Adrenal gland (tissue), 5 donors: ENCODE results near the gene DLG2.

ENCODE experiments used
- CTCF ChIP-seq, 6 experiments: fragments of 450-650 bp in 4 of 6; fragments of 200-600 bp in 2 of 6; sonication (generic) in 1 of 6; IDR thresholded peaks; 1 replicate in 5 of 6; 2 replicates in 1 of 6; pipeline versions ENCODE4 v1.5.1 to v1.8.0; 2016 to 2021; ENCODE audit warnings: antibody characterized with exemption in 6 of 6, mild to moderate bottlenecking in 2 of 6, moderate library complexity in 1 of 6
- POLR2A ChIP-seq, 2 donors: fragments of 450-650 bp; IDR thresholded peaks; one replicate each; pipeline ENCODE4 v1.6.1; 2017; ENCODE audit warnings: antibody characterized with exemption in 2 of 2, mild to moderate bottlenecking in 2 of 2, moderate library complexity in 1 of 2
- donor health status: DM: no; HTN: no; CAD: no.

- TF ChIP-seq CTCF (IDR thresholded peaks at IDR 0.05) (no peak), POLR2A (IDR thresholded peaks at IDR 0.05) (no peak)
Measured at GRCh38 chr11:84241343-84242131, 1385.6 kb downstream of the DLG2 start.
